PC-9 (cell line): ENCODE results near the gene ACAT2. TPM values are rescaled to one million over a fixed set of nuclear protein-coding genes. Genes with fewer than 3 reads are reported as not detected.
"Not testable (repeated sequence)": the region's sequence is repeated elsewhere in the genome, so short reads cannot be mapped to it uniquely, and the experiment has no call there.

ENCODE experiments used
- BruUV-seq: library from RNA; stranded (reverse); fragments of 400-500 nt; replicated peaks from 2 replicates; lab custom pipeline; 2021; lab: Mats Ljungman, UMichigan
- CTCF ChIA-PET: fragments of 300-600 bp; sonication (Branson Sonifier 250); formaldehyde crosslinking; loops from one replicate; lab custom pipeline; 2022; ENCODE audit warnings: antibody characterized with exemption; lab: Charles Lee
- POLR2A ChIA-PET: fragments of 300-600 bp; sonication (Branson Sonifier 250); formaldehyde crosslinking; loops from one replicate; lab custom pipeline; 2022; ENCODE audit warnings: antibody characterized with exemption; ENCODE audit not compliant: unreplicated experiment; lab: Charles Lee
- DNase-seq, 2 experiments: peaks; one replicate each; pipeline versions ENCODE4 v3.0.0 to v3.0.0-alpha.2; 2015 to 2022; ENCODE audit warnings: mixed read lengths in 1 of 2
- H2AFZ ChIP-seq: fragments of 200-600 bp; sonication (generic); 2 replicates; pipeline ENCODE4 v1.8.1; 2017; ENCODE audit warnings: antibody characterized with exemption
- H3F3A ChIP-seq: fragments of 200-600 bp; sonication (generic); 2 replicates; pipeline ENCODE4 v1.8.1; 2017; ENCODE audit warnings: antibody characterized with exemption, mild to moderate bottlenecking, low read depth; ENCODE audit not compliant: insufficient read depth
- H3K27ac ChIP-seq: fragments of 200-600 bp; sonication (generic); 2 replicates; pipeline ENCODE4 v1.6.1; 2016; ENCODE audit warnings: mixed run types
- H3K27me3 ChIP-seq: fragments of 200-600 bp; sonication (generic); 2 replicates; pipeline ENCODE4 v1.6.1; 2016; ENCODE audit warnings: low read depth, mixed run types; ENCODE audit not compliant: insufficient read depth
- H3K36me3 ChIP-seq: fragments of 200-600 bp; sonication (generic); 2 replicates; pipeline ENCODE4 v1.6.1; 2016; ENCODE audit warnings: low read depth, mixed run types
- H3K4me1 ChIP-seq: fragments of 200-600 bp; sonication (generic); replicated peaks from 2 replicates; pipeline ENCODE4 v1.6.1; 2016; ENCODE audit warnings: mixed run types; ENCODE audit not compliant: insufficient read depth
- H3K4me2 ChIP-seq: fragments of 200-600 bp; sonication (generic); 2 replicates; pipeline ENCODE4 v1.6.1; 2017; ENCODE audit warnings: mixed run types
- H3K4me3 ChIP-seq: fragments of 200-600 bp; sonication (generic); 2 replicates; pipeline ENCODE4 v1.6.1; 2016; ENCODE audit warnings: mixed run types
- H3K79me2 ChIP-seq: fragments of 200-600 bp; sonication (generic); 2 replicates; pipeline ENCODE4 v1.6.1; 2017; ENCODE audit warnings: low read depth, mixed run types
- H3K9me2 ChIP-seq: fragments of 200-600 bp; sonication (generic); 2 replicates; pipeline ENCODE4 v1.8.1; 2017; ENCODE audit warnings: mild to moderate bottlenecking; ENCODE audit not compliant: insufficient read depth
- H3K9me3 ChIP-seq: fragments of 200-600 bp; sonication (generic); 2 replicates; pipeline ENCODE4 v1.8.1; 2016; ENCODE audit warnings: low read depth; ENCODE audit not compliant: insufficient read depth
- H4K20me1 ChIP-seq: fragments of 200-600 bp; sonication (generic); 2 replicates; pipeline ENCODE4 v1.8.1; 2017; ENCODE audit not compliant: insufficient read depth
- EZH2 ChIP-seq: fragments of 200-600 bp; sonication (generic); IDR thresholded peaks from 2 replicates; pipeline ENCODE4 v1.8.0; 2017; ENCODE audit warnings: antibody characterized with exemption, low read depth
- intact Hi-C: fragments of 100-400 bp; cut with micrococcal nuclease; formaldehyde crosslinking; loops from one replicate; pipeline ENCODE4 v1.10.0; 2022; ENCODE audit not compliant: unreplicated experiment
- total RNA-seq: library from RNA; stranded (reverse); gene quantifications from 2 replicates; pipeline ENCODE4 v1.2.3, GENCODE V29; 2021
- TF ChIP-seq, protein P1 (sequence below): fragments of 200-600 bp; sonication (generic); conservative IDR thresholded peaks from 2 replicates; pipeline ENCODE4 v1.6.1; 2017; ENCODE audit warnings: mixed run types, antibody characterized with exemption, mild to moderate bottlenecking, moderate library complexity

Gene ACAT2
- total RNA-seq, 1 experiment from 2014 or later, result 71.0 TPM

DNA sequence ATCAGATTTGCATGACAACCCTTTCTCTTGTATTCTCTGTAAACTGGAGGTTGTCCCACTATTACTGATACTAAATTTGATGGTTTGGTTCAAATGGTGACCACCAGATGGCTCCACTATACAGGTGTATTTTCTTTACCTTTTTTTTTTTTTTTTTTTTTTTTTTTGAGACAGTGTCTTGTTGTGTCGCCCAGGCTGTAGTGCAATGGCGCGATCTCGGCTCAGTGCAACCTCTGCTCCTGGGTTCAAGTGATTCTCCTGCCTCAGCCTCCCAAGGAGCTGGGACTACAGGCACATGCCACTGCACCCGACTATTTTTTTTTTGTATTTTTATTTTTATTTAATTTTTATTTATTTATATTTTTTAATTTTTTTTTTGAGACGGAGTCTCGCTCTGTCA lies 41.1 kb upstream of the ACAT2 start:
- Histone ChIP-seq H3F3A (peaks cover 17% of the 10 kb centered on the region; the same call in 1 of the 2 replicates), H3K4me2 (no peak overlapping the region), H2AFZ (no peak overlapping the region), H3K79me2 (peaks cover 42% of the 10 kb centered on the region), H3K27me3 (no peaks in the 10 kb centered on the region), H3K4me3 (no peak overlapping the region), H3K9me3 (no peaks in the 10 kb centered on the region), H3K9me2 (no peaks in the 10 kb centered on the region), H3K36me3 (0 out of 2 replicates have a peak, but pooled peaks cover 4% of the 10 kb centered on the region), H4K20me1 (no peaks in the 10 kb centered on the region), H3K27ac (no peak overlapping the region), H3K4me1 (peaks cover 10% of the 10 kb centered on the region; the same call in 1 of the 2 replicates)
- ChIA-PET CTCF (interaction anchor here (0.7 kb wide), 1 partner anchor 41 kb away, joined by 5 read pairs; no protein-coding TSS in a partner anchor), POLR2A (no interaction called here)
- TF ChIP-seq EZH2, result no peak
- TF ChIP-seq, protein P1, sequence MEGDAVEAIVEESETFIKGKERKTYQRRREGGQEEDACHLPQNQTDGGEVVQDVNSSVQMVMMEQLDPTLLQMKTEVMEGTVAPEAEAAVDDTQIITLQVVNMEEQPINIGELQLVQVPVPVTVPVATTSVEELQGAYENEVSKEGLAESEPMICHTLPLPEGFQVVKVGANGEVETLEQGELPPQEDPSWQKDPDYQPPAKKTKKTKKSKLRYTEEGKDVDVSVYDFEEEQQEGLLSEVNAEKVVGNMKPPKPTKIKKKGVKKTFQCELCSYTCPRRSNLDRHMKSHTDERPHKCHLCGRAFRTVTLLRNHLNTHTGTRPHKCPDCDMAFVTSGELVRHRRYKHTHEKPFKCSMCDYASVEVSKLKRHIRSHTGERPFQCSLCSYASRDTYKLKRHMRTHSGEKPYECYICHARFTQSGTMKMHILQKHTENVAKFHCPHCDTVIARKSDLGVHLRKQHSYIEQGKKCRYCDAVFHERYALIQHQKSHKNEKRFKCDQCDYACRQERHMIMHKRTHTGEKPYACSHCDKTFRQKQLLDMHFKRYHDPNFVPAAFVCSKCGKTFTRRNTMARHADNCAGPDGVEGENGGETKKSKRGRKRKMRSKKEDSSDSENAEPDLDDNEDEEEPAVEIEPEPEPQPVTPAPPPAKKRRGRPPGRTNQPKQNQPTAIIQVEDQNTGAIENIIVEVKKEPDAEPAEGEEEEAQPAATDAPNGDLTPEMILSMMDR, result peak; percentile 56
- DNase-seq, result peak; percentile 13 to 43
- no TSS peak for BruUV-seq
- intact Hi-C loops, result no loop called here

DNA sequence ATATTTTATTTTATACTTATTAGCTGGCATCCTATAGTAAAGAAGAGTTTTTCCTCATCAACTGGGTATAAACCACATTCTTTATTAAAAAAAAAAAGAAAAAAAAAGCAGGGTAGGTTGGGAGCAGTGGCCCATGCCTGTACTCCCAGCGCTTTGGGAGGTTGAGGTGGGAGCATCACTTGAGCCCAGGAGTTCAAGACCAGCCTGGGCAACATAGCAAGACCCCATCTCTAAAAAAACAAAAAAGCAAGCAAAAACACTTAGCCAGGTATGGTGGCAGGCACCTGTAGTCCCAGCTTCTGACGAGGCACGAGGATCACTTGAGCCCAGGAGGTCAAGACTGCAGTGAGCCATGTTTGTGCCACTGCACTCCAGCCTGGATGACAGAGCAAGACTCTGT lies 39.9 kb upstream of the ACAT2 start:
- H3K9me3 ChIP-seq, BruUV-seq, H3K9me2 ChIP-seq, POLR2A ChIA-PET, H3K4me2 ChIP-seq, H3K4me3 ChIP-seq, H4K20me1 ChIP-seq, H2AFZ ChIP-seq, H3K27ac ChIP-seq, H3K36me3 ChIP-seq, H3K27me3 ChIP-seq, intact Hi-C loops, H3K4me1 ChIP-seq, DNase-seq: not testable (repeated sequence)
- Histone ChIP-seq H3K79me2 (peaks cover 52% of the 10 kb centered on the region), H3F3A (peaks cover 15% of the 10 kb centered on the region; the same call in 1 of the 2 replicates)
- CTCF ChIA-PET, result interaction anchor here (0.6 kb wide), 1 partner anchor 779 kb away, joined by 3 read pairs; no protein-coding TSS in a partner anchor

DNA sequence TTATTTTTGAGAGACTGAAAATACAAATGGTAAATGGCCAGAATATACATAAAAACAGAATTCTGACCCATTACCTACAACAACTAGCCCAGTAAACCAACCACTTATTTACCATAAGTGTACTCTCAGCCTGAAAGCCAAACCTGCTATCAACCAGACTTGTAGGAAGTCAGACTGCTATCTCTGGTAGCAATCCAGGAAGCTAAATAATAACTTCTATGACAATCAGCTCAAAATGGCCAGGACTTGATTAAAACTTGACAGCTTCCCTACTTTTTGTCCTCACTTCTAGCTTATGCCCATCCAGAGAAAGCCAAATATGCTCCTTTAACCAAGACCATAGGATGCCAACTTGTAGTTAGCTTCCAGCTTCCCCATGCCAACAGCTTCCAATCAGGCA lies 39.2 kb upstream of the ACAT2 start:
- no peaks in the 10 kb centered on the region for H3K9me2 ChIP-seq
- intact Hi-C loops, result no loop called here
- H3K36me3 ChIP-seq, result 0 out of 2 replicates have a peak, but pooled peaks cover 4% of the 10 kb centered on the region
- TF ChIP-seq, protein P1, result no peak
- no peak for TF ChIP-seq EZH2
- no peaks in the 10 kb centered on the region for H4K20me1 ChIP-seq
- H3K4me1 ChIP-seq, result no peaks in the 10 kb centered on the region; the same call in 1 of the 2 replicates
- no peak overlapping the region for H3K4me3 ChIP-seq
- no peak overlapping the region for H2AFZ ChIP-seq
- POLR2A ChIA-PET, result interaction anchor here (0.6 to 0.7 kb wide), 2 partner anchors 68 to 510 kb away, joined by 3 read pairs; partner anchors contain the start of gene MRPL18
- DNase-seq, result no peak
- H3K27me3 ChIP-seq, result no peaks in the 10 kb centered on the region
- H3K79me2 ChIP-seq, result peaks cover 54% of the 10 kb centered on the region
- H3K9me3 ChIP-seq, result no peaks in the 10 kb centered on the region
- no peak overlapping the region for H3K4me2 ChIP-seq
- no peak overlapping the region for H3K27ac ChIP-seq
- peaks cover 8% of the 10 kb centered on the region; the same call in 1 of the 2 replicates for H3F3A ChIP-seq
- BruUV-seq, result no TSS peak
- CTCF ChIA-PET, result no interaction called here
